Heart left ventricle (tissue), 16 donors: ENCODE results near the gene CRMP1. TPM values are rescaled to one million over a fixed set of nuclear protein-coding genes. Genes with fewer than 3 reads are reported as not detected.

Experiments
- ATAC-seq, 4 donors: fragments of 200-7000 bp; cut with Tn5 transposase; one replicate each; pipeline ENCODE4 v1.9.1; 2020 to 2022; ENCODE audit warnings: moderate library complexity in 4 of 4, mild to moderate bottlenecking in 3 of 4, moderate number of reproducible peaks in 1 of 4
- DNase-seq, 5 donors: peaks; one replicate each; pipeline ENCODE4 v3.0.0-alpha.2; 2020
- H3K27ac ChIP-seq, 12 donors: fragments of 200-600 bp; sonication (generic) in 4 of 12; one replicate each; pipeline versions ENCODE4 v1.5.0 to v1.8.0; 2016 to 2022; ENCODE audit warnings: mild to moderate bottlenecking in 2 of 12
- H3K27me3 ChIP-seq, 9 donors: fragments of 200-600 bp; sonication (generic) in 2 of 9; one replicate each; pipeline versions ENCODE4 v1.5.1 to v1.8.0; 2016 to 2022; ENCODE audit warnings: mild to moderate bottlenecking in 3 of 9
- H3K36me3 ChIP-seq, 9 donors: fragments of 200-600 bp; sonication (generic) in 2 of 9; one replicate each; pipeline versions ENCODE4 v1.5.0 to v1.8.0; 2018 to 2022; ENCODE audit warnings: mild to moderate bottlenecking in 2 of 9
- H3K4me1 ChIP-seq, 12 donors: fragments of 200-600 bp; sonication (generic) in 4 of 12; one replicate each; pipeline versions ENCODE4 v1.5.0 to v1.8.0; 2016 to 2022; ENCODE audit warnings: mild to moderate bottlenecking in 3 of 12
- H3K4me3 ChIP-seq, 12 donors: fragments of 200-600 bp; sonication (generic) in 4 of 12; one replicate each; pipeline versions ENCODE4 v1.5.0 to v1.8.0; 2017 to 2022; ENCODE audit warnings: mild to moderate bottlenecking in 9 of 12, moderate library complexity in 4 of 12
- H3K9me3 ChIP-seq, 12 donors: fragments of 200-600 bp; sonication (generic) in 4 of 12; one replicate each; pipeline versions ENCODE4 v1.5.0 to v1.8.0; 2016 to 2022; ENCODE audit warnings: mild to moderate bottlenecking in 1 of 12
- POLR2A ChIP-seq, 2 donors: fragments of 450-650 bp; IDR thresholded peaks; one replicate each; pipeline ENCODE4 v1.6.1; 2017; ENCODE audit warnings: antibody characterized with exemption in 2 of 2, mild to moderate bottlenecking in 2 of 2, moderate library complexity in 2 of 2
- WGBS, 4 donors: extraction: QIAGEN DNeasy Blood & Tissue Kit in 2 of 4; methylation state at CpG; one replicate each; pipeline versions ENCODE4 v1.1.5 to v1.1.7; 2013 to 2018; 5-methylcytosine and 5-hydroxymethylcytosine counted together
- intact Hi-C, 10 donors: fragments of 100-400 bp; cut with DNase I; formaldehyde crosslinking; loops; one replicate each; pipeline versions ENCODE4 v1.11.1 to v1.14.2; 2022
- polyA plus RNA-seq, 2 donors: library from polyadenylated mRNA; stranded (reverse); fragments of 200-250 nt; gene quantifications; one replicate each; pipeline ENCODE4 v1.2.3, GENCODE V29; 2013
- total RNA-seq, 9 donors: library from RNA; depleted of rRNA in 2 of 9; stranded (reverse); fragments of >200 nt in 2 of 9; fragmentation: NEBNext Ultra II Directional in 3 of 9; extraction: Animal tissue kit (Norgen Biotek cat#: 25700) in 3 of 9; gene quantifications; one replicate each; pipeline versions ENCODE4 v1.1.0 to v1.2.4, GENCODE V29; 2016 to 2023
- TF ChIP-seq, protein P1 (sequence below), 12 donors: fragments of 200-600 bp; sonication (generic) in 4 of 12; IDR thresholded peaks; one replicate each; pipeline versions ENCODE4 v1.5.0 to v1.8.0; 2018 to 2022; ENCODE audit warnings: antibody characterized with exemption in 12 of 12, mild to moderate bottlenecking in 5 of 12
- donor health status: ischemic (EF 13 %, LVEDD 7.1; RV severe dilation, severe dysfunction).
- donor health status: healthy with polysubstance abuse.
- donor health status: DM: no; HTN: yes; CAD: no.
- donor health status: DM: no; HTN: no; CAD: no.
- donor health status: ischemic (EF 25% LVEDD 6.9; RV normal size, moderate dysfunction).
- donor health status: ischemic (EF 25% LVEDD 5.7; RV mildly dilated, moderate dysfunction).
- donor health status: healthy.
- donor health status: DM: yes; HTN: yes; CAD: no.
- donor health status: ischemic (EF 35%, LVEDD 5.7; RV mildly dilated, moderate dysfunction).
- donor health status: nonischemic (EF 11% LVEDD 7.7; RV severe dilation, severe dysfunction).
- donor health status: DM: yes; HTN: yes; CAD: no.
- donor health status: PGD.
- donor health status: ischemic (EF 29% LVEDD 5.4; RV normal size, mild dysfunction).
- donor health status: nonischemic (EF 23%, LVEDD 6.1; RV moderate dilation, normal function).

CRMP1 gene
- total and polyA plus RNA-seq, 11 donors = 0.34 to 2.4 (median 0.93) TPM

DNA sequence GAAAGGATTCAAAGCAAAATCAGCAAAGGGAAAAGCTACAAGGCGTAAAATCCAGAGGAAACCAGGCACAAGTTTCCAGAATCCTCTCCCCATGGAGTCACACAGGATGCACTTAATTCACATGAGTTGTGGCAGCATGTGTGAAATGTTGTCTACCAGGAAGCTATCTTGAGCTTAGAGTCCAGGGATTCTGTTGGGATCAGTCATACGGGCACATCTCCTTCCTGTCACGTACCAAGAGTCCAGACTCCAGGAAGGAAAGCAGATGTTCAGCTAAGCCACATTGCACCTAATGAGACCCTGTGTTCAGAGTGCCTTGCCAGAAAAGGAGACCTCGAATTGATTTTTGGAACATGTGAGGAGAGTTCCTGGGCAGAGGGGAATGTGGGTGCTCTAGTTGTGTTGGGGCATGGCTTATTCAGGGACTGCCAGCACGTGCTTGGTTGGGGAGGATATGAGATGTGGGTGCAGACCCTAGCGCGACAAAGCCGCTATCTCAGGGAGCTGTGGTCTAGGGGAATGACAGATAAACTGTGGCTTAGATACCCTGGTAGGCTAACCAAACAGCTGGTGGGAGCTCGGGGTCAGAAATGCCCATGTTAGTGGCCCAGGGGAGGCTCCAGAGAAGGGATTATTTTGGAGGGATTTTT lies 111.9 kb downstream of the CRMP1 start:
- peaks cover 0 to 12% (median 0%) of the 10 kb centered on the region in 9 donors for H3K36me3 ChIP-seq
- H3K27ac ChIP-seq = no peak overlapping the region
- peaks cover 0 to 18% (median 10%) of the 10 kb centered on the region in 12 donors for H3K9me3 ChIP-seq
- ATAC-seq (no peak), DNase-seq (peak in 1 of 5 donors; percentile 1)
- TF ChIP-seq POLR2A (IDR thresholded peaks at IDR 0.05) = no peak
- TF ChIP-seq, protein P1, sequence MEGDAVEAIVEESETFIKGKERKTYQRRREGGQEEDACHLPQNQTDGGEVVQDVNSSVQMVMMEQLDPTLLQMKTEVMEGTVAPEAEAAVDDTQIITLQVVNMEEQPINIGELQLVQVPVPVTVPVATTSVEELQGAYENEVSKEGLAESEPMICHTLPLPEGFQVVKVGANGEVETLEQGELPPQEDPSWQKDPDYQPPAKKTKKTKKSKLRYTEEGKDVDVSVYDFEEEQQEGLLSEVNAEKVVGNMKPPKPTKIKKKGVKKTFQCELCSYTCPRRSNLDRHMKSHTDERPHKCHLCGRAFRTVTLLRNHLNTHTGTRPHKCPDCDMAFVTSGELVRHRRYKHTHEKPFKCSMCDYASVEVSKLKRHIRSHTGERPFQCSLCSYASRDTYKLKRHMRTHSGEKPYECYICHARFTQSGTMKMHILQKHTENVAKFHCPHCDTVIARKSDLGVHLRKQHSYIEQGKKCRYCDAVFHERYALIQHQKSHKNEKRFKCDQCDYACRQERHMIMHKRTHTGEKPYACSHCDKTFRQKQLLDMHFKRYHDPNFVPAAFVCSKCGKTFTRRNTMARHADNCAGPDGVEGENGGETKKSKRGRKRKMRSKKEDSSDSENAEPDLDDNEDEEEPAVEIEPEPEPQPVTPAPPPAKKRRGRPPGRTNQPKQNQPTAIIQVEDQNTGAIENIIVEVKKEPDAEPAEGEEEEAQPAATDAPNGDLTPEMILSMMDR (IDR thresholded peaks at IDR 0.05) = no peak
- H3K4me1 ChIP-seq = peaks cover 0 to 7% (median 0%) of the 10 kb centered on the region in 12 donors
- H3K4me3 ChIP-seq = no peak overlapping the region
- WGBS, 4 donors = 82 to 85% (median 84%) methylated on average over 9 of the region's 9 CpGs
- no peaks in the 10 kb centered on the region for H3K27me3 ChIP-seq
- intact Hi-C loops = loop anchor here in 1 of 10 donors (10.0 kb wide), 1 partner anchor 376 kb away; no protein-coding TSS in a partner anchor

DNA sequence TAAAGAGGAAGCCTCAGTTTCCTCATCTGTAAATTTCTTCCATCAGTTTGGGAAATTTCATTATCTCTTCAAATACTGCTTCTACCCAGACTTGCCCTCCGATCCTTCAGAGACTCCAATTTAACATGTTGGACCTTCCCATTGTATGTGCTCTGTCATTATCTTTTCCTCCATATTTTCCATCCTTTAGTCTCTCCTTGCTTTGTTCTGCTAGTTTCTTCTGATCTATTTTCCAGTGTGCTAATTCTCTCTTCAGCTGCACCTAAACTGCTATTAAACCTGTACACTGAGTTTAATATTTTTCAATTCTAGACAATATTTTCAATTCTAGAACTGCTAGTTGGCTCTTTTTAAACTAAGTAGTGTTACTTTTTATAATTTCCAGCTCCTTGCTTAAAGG lies 116.4 kb downstream of the CRMP1 start:
- H3K27ac ChIP-seq = no peak overlapping the region
- ATAC-seq (no peak), DNase-seq (no peak)
- H3K9me3 ChIP-seq = peaks cover 0 to 24% (median 10%) of the 10 kb centered on the region in 12 donors
- H3K4me1 ChIP-seq = no peaks in the 10 kb centered on the region
- no peaks in the 10 kb centered on the region for H3K27me3 ChIP-seq
- no peak overlapping the region for H3K4me3 ChIP-seq
- intact Hi-C loops = no loop called here
- H3K36me3 ChIP-seq = peaks cover 0 to 6% (median 0%) of the 10 kb centered on the region in 9 donors
- TF ChIP-seq, protein P1 (IDR thresholded peaks at IDR 0.05) = no peak
- TF ChIP-seq POLR2A (IDR thresholded peaks at IDR 0.05) = no peak
- WGBS, 4 donors = 93 to 100% (median 96%) methylated on average over 1 of the region's 1 CpG

DNA sequence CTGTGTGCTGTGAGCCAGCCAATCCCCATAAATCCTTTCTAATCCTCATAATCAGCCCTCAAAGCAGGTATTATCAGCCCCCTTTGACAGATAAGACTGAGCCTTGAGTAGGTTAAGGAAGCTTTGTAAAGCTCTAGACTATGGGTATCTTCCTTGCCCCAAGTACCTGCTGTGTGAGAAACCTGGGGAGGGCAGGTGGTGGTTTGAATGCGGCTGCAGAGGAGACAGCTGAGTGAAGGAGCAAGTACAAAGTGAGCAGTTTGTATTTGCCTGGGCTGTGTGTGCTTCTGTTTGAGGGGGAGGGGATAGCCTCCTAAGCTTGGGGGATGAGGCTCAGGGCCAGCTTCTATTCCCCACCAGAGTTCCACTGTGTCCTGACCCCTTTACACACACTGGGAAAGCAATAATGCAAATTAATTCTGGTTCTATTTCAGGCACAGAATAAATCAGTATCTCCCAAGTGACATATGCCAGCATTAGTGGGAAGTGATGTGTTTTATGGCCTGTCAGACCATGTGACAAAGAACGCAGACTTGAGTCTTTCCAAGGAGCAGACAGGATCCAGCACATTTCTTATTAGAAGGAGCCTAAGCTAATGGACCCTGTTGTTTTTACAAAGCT lies 118.4 kb downstream of the CRMP1 start:
- Histone ChIP-seq H3K4me3 (no peak overlapping the region), H3K9me3 (peaks cover 0 to 24% (median 10%) of the 10 kb centered on the region in 12 donors), H3K36me3 (peaks cover 0 to 6% (median 0%) of the 10 kb centered on the region in 9 donors), H3K27me3 (no peaks in the 10 kb centered on the region), H3K4me1 (no peaks in the 10 kb centered on the region), H3K27ac (no peak overlapping the region)
- TF ChIP-seq, protein P1 (IDR thresholded peaks at IDR 0.05) = no peak
- no peak for TF ChIP-seq POLR2A (IDR thresholded peaks at IDR 0.05)
- intact Hi-C loops = no loop called here
- DNase-seq (no peak), ATAC-seq (no peak)
- WGBS, 4 donors = 76 to 83% (median 80%) methylated on average over 2 of the region's 2 CpGs

DNA sequence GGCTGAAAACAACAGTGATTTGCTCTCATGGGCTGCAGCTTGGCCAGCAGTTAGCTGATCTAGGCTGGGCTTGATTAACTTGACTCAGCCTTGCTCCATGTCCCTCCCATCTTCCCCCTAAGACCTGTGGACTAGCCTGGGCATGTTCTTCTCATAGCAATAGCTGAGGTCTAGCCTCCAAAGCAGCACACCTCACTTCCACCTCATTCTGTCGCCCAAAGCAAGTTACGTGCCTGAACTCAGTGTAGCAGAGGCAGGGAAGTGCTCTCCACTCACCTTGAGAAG lies 119.7 kb downstream of the CRMP1 start:
- Histone ChIP-seq H3K36me3 (peaks cover 0 to 6% (median 0%) of the 10 kb centered on the region in 9 donors), H3K4me1 (no peaks in the 10 kb centered on the region), H3K9me3 (peaks cover 0 to 24% (median 10%) of the 10 kb centered on the region in 12 donors), H3K27me3 (no peaks in the 10 kb centered on the region), H3K4me3 (no peak overlapping the region), H3K27ac (no peak overlapping the region)
- intact Hi-C loops = no loop called here
- TF ChIP-seq POLR2A (IDR thresholded peaks at IDR 0.05) = no peak
- no peak for ATAC-seq
- 87 to 100% (median 95%) methylated on average over 2 of the region's 2 CpGs for WGBS, 4 donors
- no peak for DNase-seq
